HL-60 (cell line): ENCODE data around the gene NEK10.

ENCODE experiments used
- DNase-seq, 2 experiments: peaks; one replicate each; pipeline ENCODE4 v3.0.0-alpha.2; 2010 to 2020; ENCODE audit warnings: low read depth in 1 of 2, low spot score in 1 of 2
- H3K27ac ChIP-seq: fragments of 250-450 bp; sonication (Bioruptor Pico); replicated peaks from 2 replicates; pipeline ENCODE4 v1.5.1; 2020; ENCODE audit warnings: mild to moderate bottlenecking, moderate library complexity
- H3K27me3 ChIP-seq: fragments of 250-450 bp; sonication (Bioruptor Pico); 2 replicates; pipeline ENCODE4 v1.5.1; 2021; ENCODE audit warnings: mild to moderate bottlenecking, moderate library complexity; ENCODE audit not compliant: insufficient read depth, poor library complexity, severe bottlenecking
- H3K4me3 ChIP-seq: replicated peaks from 2 replicates; pipeline ENCODE4 v1.5.1; 2011; ENCODE audit warnings: mild to moderate bottlenecking, control low read depth, low read length; ENCODE audit not compliant: insufficient read depth
- CTCF ChIP-seq: IDR thresholded peaks from one replicate; pipeline ENCODE4 v1.5.1; 2011; ENCODE audit warnings: low read length, control low read depth, inconsistent platforms; ENCODE audit not compliant: insufficient read depth
- GABPA ChIP-seq: IDR thresholded peaks from 2 replicates; pipeline ENCODE4 v1.6.1; 2012; ENCODE audit warnings: low read depth
- POLR2AphosphoS5 ChIP-seq: IDR thresholded peaks from 2 replicates; pipeline ENCODE4 v1.6.1; 2012; ENCODE audit warnings: low read depth
- REST ChIP-seq: IDR thresholded peaks from 2 replicates; pipeline ENCODE4 v1.6.1; 2012; ENCODE audit warnings: low read depth; ENCODE audit not compliant: insufficient replicate concordance
- SPI1 ChIP-seq: IDR thresholded peaks from 2 replicates; pipeline ENCODE4 v1.6.1; 2012; ENCODE audit warnings: low read depth, mild to moderate bottlenecking, borderline replicate concordance

NEK10 gene

GRCh38 chr3:27202959-27203358, 166.2 kb downstream of the NEK10 start:
- TF ChIP-seq CTCF = no peak
- no peak for TF ChIP-seq GABPA
- TF ChIP-seq SPI1 = no peak
- no peak for TF ChIP-seq POLR2AphosphoS5
- TF ChIP-seq REST = no peak
- Histone ChIP-seq H3K27ac (no peak overlapping the region), H3K27me3 (no peaks in the 10 kb centered on the region), H3K4me3 (no peak overlapping the region)
- DNase-seq = no peak

GRCh38 chr3:27201492-27201891, 167.7 kb downstream of the NEK10 start:
- no peak for TF ChIP-seq POLR2AphosphoS5
- TF ChIP-seq SPI1 = no peak
- no peak for TF ChIP-seq REST
- TF ChIP-seq CTCF = no peak
- no peak for TF ChIP-seq GABPA

GRCh38 chr3:27200721-27201489, 168.3 kb downstream of the NEK10 start:
- Histone ChIP-seq H3K4me3 (no peak overlapping the region), H3K27ac (no peak overlapping the region), H3K27me3 (no peaks in the 10 kb centered on the region)
- TF ChIP-seq SPI1 (peak; percentile 77), POLR2AphosphoS5 (no peak)
- peak; percentile 15 to 17 for DNase-seq

More at GRCh38 chr3:27201492-27201891, 167.7 kb downstream of the NEK10 start:
- Histone ChIP-seq H3K27ac (no peak overlapping the region), H3K4me3 (no peak overlapping the region), H3K27me3 (no peaks in the 10 kb centered on the region)
- no peak for DNase-seq

GRCh38 chr3:27194861-27195483, 174.2 kb downstream of the NEK10 start:
- Histone ChIP-seq H3K27me3 (no peaks in the 10 kb centered on the region), H3K4me3 (no peak overlapping the region), H3K27ac (no peak overlapping the region)
- TF ChIP-seq SPI1 (no peak), GABPA (no peak), CTCF (no peak), REST (no peak), POLR2AphosphoS5 (no peak)
- DNase-seq = no peak
